ENCODE data around the gene FOSB. TPM values are rescaled to one million over a fixed set of nuclear protein-coding genes. Genes with fewer than 3 reads are reported as not detected.

FOSB gene
- total and polyA plus RNA-seq, 2 experiments from 2014 or later = 0.55 to 1.9 TPM

DNA sequence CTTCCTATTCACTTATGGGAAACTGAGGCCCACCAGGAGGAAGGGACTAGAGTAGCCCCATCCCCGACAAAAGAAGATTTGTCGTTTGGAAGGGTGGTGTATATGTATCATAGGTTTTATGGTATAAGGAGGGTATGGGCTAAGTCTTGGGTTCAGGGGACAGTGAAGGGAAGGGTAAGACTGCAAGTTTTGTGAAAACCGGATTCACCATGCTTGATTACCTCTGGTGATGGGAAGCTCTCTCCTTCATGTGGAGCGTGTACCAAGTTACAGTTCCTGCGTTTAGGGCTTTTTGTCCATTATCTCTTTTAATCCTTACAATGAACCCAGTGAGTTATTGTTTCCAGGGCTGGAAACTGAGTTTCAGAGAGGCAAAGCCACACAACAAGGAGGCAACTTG is 43.3 kb downstream of the FOSB start:
- Histone ChIP-seq H3K36me3 (ENCODE audit: insufficient read depth) (no peaks in the 10 kb centered on the region; the same call in 1 of the 2 replicates), H3F3A (replicated peaks; ENCODE audit: low read depth) (peaks cover 11% of the 10 kb centered on the region), H4K20me1 (replicated peaks; ENCODE audit: insufficient read depth) (peaks cover 50% of the 10 kb centered on the region), H3K9me2 (ENCODE audit: insufficient read depth) (no peaks in the 10 kb centered on the region), H3K79me2 (replicated peaks; ENCODE audit: insufficient read depth) (peaks cover 87% of the 10 kb centered on the region), H3K27me3 (ENCODE audit: insufficient read depth) (no peaks in the 10 kb centered on the region), H3K27ac (ENCODE audit: low read depth) (peak overlapping the region; percentile 20; the same call in 1 of the 2 replicates), H2AFZ (no peak overlapping the region), H3K4me3 (no peak overlapping the region), H3K4me1 (ENCODE audit: insufficient read depth) (peaks cover 17% of the 10 kb centered on the region), H3K4me2 (no peak overlapping the region)
- peaks cover 16% of the 10 kb centered on the region for H3K4me1 Mint-ChIP-seq
- peaks cover 7% of the 10 kb centered on the region for H3K27me3 Mint-ChIP-seq (ENCODE audit: insufficient read depth, low read depth, poor library complexity)
- no peak overlapping the region for H3K27ac Mint-ChIP-seq
- H3K4me3 Mint-ChIP-seq = no peak overlapping the region
- TF ChIP-seq, protein P1, sequence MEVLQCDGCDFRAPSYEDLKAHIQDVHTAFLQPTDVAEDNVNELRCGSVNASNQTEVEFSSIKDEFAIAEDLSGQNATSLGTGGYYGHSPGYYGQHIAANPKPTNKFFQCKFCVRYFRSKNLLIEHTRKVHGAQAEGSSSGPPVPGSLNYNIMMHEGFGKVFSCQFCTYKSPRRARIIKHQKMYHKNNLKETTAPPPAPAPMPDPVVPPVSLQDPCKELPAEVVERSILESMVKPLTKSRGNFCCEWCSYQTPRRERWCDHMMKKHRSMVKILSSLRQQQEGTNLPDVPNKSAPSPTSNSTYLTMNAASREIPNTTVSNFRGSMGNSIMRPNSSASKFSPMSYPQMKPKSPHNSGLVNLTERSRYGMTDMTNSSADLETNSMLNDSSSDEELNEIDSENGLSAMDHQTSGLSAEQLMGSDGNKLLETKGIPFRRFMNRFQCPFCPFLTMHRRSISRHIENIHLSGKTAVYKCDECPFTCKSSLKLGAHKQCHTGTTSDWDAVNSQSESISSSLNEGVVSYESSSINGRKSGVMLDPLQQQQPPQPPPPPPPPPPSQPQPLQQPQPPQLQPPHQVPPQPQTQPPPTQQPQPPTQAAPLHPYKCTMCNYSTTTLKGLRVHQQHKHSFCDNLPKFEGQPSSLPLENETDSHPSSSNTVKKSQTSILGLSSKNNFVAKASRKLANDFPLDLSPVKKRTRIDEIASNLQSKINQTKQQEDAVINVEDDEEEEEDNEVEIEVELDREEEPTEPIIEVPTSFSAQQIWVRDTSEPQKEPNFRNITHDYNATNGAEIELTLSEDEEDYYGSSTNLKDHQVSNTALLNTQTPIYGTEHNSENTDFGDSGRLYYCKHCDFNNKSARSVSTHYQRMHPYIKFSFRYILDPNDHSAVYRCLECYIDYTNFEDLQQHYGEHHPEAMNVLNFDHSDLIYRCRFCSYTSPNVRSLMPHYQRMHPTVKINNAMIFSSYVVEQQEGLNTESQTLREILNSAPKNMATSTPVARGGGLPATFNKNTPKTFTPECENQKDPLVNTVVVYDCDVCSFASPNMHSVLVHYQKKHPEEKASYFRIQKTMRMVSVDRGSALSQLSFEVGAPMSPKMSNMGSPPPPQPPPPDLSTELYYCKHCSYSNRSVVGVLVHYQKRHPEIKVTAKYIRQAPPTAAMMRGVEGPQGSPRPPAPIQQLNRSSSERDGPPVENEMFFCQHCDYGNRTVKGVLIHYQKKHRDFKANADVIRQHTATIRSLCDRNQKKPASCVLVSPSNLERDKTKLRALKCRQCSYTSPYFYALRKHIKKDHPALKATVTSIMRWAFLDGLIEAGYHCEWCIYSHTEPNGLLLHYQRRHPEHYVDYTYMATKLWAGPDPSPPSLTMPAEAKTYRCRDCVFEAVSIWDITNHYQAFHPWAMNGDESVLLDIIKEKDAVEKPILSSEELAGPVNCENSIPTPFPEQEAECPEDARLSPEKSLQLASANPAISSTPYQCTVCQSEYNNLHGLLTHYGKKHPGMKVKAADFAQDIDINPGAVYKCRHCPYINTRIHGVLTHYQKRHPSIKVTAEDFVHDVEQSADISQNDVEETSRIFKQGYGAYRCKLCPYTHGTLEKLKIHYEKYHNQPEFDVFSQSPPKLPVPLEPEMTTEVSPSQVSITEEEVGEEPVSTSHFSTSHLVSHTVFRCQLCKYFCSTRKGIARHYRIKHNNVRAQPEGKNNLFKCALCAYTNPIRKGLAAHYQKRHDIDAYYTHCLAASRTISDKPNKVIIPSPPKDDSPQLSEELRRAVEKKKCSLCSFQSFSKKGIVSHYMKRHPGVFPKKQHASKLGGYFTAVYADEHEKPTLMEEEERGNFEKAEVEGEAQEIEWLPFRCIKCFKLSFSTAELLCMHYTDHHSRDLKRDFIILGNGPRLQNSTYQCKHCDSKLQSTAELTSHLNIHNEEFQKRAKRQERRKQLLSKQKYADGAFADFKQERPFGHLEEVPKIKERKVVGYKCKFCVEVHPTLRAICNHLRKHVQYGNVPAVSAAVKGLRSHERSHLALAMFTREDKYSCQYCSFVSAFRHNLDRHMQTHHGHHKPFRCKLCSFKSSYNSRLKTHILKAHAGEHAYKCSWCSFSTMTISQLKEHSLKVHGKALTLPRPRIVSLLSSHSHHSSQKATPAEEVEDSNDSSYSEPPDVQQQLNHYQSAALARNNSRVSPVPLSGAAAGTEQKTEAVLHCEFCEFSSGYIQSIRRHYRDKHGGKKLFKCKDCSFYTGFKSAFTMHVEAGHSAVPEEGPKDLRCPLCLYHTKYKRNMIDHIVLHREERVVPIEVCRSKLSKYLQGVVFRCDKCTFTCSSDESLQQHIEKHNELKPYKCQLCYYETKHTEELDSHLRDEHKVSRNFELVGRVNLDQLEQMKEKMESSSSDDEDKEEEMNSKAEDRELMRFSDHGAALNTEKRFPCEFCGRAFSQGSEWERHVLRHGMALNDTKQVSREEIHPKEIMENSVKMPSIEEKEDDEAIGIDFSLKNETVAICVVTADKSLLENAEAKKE (CRISPR knock-in tag; IDR thresholded peaks at IDR 0.05) = no peak
- TF ChIP-seq CREB1 (CRISPR knock-in tag; IDR thresholded peaks at IDR 0.05; ENCODE audit: low read depth) (no peak), EZH2phosphoT487 (IDR thresholded peaks at IDR 0.05; ENCODE audit: unreplicated experiment) (no peak), STAT1 (IDR thresholded peaks at IDR 0.05; ENCODE audit: unreplicated experiment) (no peak), REST (IDR thresholded peaks at IDR 0.05; ENCODE audit: unreplicated experiment) (no peak), ZNF331 (CRISPR knock-in tag; IDR thresholded peaks at IDR 0.05; ENCODE audit: low read depth) (no peak), EZH2 (IDR thresholded peaks at IDR 0.05; ENCODE audit: low read depth, unreplicated experiment) (no peak), ZNF114 (CRISPR knock-in tag; IDR thresholded peaks at IDR 0.05) (no peak), NANOG (IDR thresholded peaks at IDR 0.05; ENCODE audit: borderline replicate concordance) (no peak), JUNB (IDR thresholded peaks at IDR 0.05; ENCODE audit: unreplicated experiment) (no peak)
- TF ChIP-seq, protein P2, sequence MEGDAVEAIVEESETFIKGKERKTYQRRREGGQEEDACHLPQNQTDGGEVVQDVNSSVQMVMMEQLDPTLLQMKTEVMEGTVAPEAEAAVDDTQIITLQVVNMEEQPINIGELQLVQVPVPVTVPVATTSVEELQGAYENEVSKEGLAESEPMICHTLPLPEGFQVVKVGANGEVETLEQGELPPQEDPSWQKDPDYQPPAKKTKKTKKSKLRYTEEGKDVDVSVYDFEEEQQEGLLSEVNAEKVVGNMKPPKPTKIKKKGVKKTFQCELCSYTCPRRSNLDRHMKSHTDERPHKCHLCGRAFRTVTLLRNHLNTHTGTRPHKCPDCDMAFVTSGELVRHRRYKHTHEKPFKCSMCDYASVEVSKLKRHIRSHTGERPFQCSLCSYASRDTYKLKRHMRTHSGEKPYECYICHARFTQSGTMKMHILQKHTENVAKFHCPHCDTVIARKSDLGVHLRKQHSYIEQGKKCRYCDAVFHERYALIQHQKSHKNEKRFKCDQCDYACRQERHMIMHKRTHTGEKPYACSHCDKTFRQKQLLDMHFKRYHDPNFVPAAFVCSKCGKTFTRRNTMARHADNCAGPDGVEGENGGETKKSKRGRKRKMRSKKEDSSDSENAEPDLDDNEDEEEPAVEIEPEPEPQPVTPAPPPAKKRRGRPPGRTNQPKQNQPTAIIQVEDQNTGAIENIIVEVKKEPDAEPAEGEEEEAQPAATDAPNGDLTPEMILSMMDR (conservative IDR thresholded peaks at IDR 0.05; ENCODE audit: low read depth in 2 of 2) = no peak
- no peak for DNase-seq (ENCODE audit: low spot score)
- no peaks in the 10 kb centered on the region; the same call in 2 of the 3 replicates for H3K9me3 Mint-ChIP-seq
- ATAC-seq = no peak
- peaks cover 14% of the 10 kb centered on the region for H3K36me3 Mint-ChIP-seq (ENCODE audit: low read depth)

Data from GM23338 (cell line).